PFSK-1 (cell line): Measurements from ENCODE around the gene SCN4B.

Experiments
- FOXP2 ChIP-seq: optimal IDR thresholded peaks from 2 replicates; pipeline ENCODE3; 2011; ENCODE audit warnings: borderline replicate concordance, control low read depth, inconsistent platforms; ENCODE audit not compliant: insufficient read depth; ENCODE audit errors: extremely low read length, extremely low read depth
- POLR2AphosphoS5 ChIP-seq: IDR thresholded peaks from 2 replicates; pipeline ENCODE4 v1.6.1; 2012; ENCODE audit warnings: low read depth, mild to moderate bottlenecking, control low read depth, low read length, moderate library complexity
- SIN3A ChIP-seq: IDR thresholded peaks from 2 replicates; pipeline ENCODE4 v1.6.1; 2012; ENCODE audit warnings: mild to moderate bottlenecking, low read length, moderate library complexity, borderline replicate concordance; ENCODE audit not compliant: insufficient read depth
- TAF1 ChIP-seq: IDR thresholded peaks from 2 replicates; pipeline ENCODE4 v1.6.1; 2012; ENCODE audit warnings: low read length, control low read depth, borderline replicate concordance; ENCODE audit not compliant: insufficient read depth
- TF ChIP-seq, protein P1 (sequence below), 2 experiments: IDR thresholded peaks; 2 replicates each; pipeline versions ENCODE4 v1.6.1 to v1.8.0; 2011 to 2012; ENCODE audit warnings: low read depth in 2 of 2, low read length in 2 of 2, control low read depth in 1 of 2, inconsistent platforms in 1 of 2, mild to moderate bottlenecking in 1 of 2, moderate library complexity in 1 of 2; ENCODE audit not compliant: insufficient read depth in 1 of 2

SCN4B gene

DNA sequence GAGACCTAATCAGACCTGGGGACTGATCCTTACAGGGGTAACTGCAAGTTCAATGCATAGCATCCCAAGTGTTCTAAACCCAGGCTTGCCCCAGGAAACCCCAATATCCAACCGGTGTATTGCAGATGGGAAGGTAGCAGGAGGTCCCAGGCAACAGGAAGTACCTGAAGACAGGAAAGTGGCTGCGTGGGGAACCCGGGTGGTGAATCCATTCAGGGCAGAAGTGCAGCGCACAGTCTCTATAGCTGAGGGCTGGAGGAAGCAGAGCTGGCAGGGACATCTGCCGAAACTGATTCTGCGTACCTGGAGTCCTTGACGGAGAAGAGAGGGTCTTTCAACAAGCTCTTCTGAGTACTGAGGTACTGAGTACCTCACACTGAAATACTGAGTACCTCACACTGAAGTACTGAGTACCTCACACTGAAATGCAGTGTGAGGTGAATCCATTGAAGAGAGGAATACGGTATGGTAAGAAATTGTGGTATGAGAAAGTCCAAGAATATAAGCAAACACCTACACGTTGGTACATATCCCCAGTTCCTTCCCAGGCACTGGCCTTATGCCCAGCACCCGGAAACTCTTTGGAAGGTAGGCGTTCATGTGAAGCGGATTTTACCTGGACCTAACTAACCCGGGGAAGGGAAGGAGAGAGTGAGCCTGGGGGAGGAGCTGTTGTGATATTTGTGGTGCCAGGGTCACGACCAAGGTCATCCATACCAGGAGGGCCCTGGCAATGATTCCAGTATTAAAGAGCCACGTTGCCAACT lies 20.1 kb downstream of the SCN4B start:
- TF ChIP-seq POLR2AphosphoS5 (no peak), TAF1 (no peak), SIN3A (no peak), FOXP2 (no peak)
- TF ChIP-seq, protein P1, sequence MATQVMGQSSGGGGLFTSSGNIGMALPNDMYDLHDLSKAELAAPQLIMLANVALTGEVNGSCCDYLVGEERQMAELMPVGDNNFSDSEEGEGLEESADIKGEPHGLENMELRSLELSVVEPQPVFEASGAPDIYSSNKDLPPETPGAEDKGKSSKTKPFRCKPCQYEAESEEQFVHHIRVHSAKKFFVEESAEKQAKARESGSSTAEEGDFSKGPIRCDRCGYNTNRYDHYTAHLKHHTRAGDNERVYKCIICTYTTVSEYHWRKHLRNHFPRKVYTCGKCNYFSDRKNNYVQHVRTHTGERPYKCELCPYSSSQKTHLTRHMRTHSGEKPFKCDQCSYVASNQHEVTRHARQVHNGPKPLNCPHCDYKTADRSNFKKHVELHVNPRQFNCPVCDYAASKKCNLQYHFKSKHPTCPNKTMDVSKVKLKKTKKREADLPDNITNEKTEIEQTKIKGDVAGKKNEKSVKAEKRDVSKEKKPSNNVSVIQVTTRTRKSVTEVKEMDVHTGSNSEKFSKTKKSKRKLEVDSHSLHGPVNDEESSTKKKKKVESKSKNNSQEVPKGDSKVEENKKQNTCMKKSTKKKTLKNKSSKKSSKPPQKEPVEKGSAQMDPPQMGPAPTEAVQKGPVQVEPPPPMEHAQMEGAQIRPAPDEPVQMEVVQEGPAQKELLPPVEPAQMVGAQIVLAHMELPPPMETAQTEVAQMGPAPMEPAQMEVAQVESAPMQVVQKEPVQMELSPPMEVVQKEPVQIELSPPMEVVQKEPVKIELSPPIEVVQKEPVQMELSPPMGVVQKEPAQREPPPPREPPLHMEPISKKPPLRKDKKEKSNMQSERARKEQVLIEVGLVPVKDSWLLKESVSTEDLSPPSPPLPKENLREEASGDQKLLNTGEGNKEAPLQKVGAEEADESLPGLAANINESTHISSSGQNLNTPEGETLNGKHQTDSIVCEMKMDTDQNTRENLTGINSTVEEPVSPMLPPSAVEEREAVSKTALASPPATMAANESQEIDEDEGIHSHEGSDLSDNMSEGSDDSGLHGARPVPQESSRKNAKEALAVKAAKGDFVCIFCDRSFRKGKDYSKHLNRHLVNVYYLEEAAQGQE (IDR thresholded peaks at IDR 0.05; ENCODE audit: insufficient read depth in 1 of 2, low read depth in 2 of 2, low read length in 2 of 2) = no peak

DNA sequence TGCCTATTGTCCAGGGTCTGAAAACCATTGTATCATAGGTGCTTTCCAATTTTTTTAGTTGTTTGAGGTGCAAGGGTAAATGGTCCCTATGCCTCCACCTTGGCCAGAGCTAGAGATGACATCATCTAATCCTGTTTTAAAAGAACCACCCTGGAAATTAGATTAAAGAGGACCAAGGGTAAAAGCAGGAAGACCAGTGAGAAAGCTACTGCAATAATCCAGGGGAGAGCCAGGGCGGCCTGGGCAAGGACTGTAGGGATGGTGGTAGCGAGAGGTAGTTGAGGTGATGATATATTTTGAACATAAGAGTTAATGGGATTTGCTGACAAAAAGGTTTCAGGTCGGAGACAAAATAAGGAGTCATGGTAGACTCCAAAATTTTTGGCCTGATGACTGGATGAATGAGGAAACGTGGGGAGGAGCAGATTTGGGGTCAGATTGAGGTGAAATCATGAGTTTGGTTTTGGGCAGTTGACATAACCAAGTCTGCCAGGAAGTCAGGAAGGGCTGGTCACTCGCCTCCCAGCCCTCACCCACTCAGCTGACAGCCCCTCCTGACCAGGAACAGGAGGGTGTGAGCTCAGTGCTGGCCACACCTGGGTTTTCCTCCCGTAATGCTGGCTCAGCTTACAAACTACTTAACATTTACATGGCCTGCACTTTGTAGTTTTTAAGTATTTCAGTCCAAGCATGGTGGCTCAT lies 23.0 kb downstream of the SCN4B start:
- TF ChIP-seq, protein P1 (IDR thresholded peaks at IDR 0.05; ENCODE audit: insufficient read depth in 1 of 2, low read depth in 2 of 2, low read length in 2 of 2) = no peak
- TF ChIP-seq POLR2AphosphoS5 (no peak), FOXP2 (no peak), SIN3A (no peak), TAF1 (no peak)

DNA sequence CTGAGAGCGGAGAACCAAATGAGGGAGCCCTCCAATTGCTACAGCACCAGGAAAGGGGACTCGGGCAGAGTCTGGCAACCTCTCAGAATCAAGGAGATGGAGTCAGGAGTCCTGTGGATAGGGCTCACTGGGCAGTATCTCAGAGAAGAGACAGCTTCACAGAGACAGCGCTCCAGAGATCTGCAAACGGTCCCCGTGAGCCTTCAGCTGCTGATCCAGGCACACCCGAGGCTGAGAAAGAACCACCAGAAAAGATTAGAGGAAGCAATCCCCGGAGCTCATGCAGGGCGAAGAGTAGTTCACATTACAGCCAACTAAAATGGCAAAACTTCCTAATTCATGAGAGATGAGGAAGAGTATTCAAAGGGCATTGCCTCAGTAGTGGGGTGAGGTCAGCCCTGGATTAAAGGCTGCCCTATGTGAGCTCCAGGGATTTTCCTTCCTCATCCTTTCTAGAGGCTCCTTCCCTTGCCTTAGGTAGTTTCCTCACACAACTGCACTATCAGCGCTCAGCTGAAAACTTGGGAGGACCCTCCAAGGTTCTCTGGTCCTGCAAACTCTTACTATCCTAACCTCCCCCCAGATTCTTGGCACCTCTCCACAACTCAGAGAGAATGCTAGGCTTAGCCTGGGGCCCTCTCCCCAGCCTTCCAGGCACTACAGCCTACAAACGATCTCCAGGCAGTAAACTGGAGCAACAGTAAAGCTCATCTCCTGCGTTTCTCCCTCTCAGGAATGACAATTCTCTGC lies 23.7 kb downstream of the SCN4B start:
- TF ChIP-seq, protein P1 (IDR thresholded peaks at IDR 0.05; ENCODE audit: insufficient read depth in 1 of 2, low read depth in 2 of 2, low read length in 2 of 2) = no peak
- TF ChIP-seq SIN3A = no peak
- no peak for TF ChIP-seq FOXP2
- no peak for TF ChIP-seq POLR2AphosphoS5
- TF ChIP-seq TAF1 = no peak

DNA sequence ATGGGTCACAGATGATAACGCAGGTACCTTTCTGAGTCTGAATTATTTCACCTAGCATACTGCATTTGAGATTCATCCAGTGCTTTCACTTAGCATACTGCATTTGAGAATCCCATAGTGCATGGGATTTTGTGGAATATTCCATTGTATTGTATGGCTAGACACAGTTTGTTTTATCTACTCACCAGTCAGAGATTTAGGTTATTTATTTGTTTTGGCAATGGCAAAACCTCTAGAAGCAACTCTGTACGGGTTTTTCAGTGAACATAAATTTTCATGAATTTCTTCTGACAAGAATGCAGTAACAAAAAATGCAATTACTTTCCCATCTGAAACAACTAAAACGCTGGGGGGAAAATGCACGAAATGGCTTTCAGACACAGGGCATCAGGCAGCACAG lies 24.3 kb downstream of the SCN4B start:
- no peak for TF ChIP-seq POLR2AphosphoS5
- TF ChIP-seq FOXP2 = no peak
- TF ChIP-seq, protein P1 (IDR thresholded peaks at IDR 0.05; ENCODE audit: insufficient read depth in 1 of 2, low read depth in 2 of 2, low read length in 2 of 2) = no peak
- no peak for TF ChIP-seq SIN3A
